ENCODE measurements around the gene DDC. TPM values are rescaled to one million over a fixed set of nuclear protein-coding genes. Genes with fewer than 3 reads are reported as not detected.

DDC gene
- total RNA-seq, 1 donor from 2014 or later, result not detected

GRCh38 chr7:50450590-50451032 lies 114.6 kb downstream of the DDC start:
- no peak for ATAC-seq

- peak; percentile 89 for ATAC-seq
These were observed 115.2 kb downstream of the DDC start, which contains the start of gene FIGNL1 for GRCh38 chr7:50449881-50450589. Gene FIGNL1, minus strand, starts transcription at chr7:50450350. Its CDS starts 3,063 bp downstream, at chr7:50447287.

DNA sequence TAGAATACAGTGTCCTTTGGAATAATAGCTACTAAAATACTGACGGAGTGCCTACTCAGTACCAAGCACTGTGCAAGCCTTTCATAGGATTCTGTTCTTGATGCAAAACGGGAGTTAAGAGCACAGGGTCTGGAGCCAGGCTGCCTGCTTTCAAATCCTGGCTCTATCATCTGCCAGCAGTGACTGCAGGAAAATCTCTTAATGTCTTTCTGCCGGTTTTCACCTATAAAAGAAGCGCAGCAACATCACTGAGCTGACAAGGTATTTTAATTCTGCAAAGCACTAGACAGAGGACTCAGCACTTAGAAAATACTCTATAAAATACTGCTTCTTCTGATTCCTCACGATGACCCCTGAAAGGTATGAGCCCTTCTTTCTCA lies 115.7 kb downstream of the DDC start:
- no peak for ATAC-seq

DNA sequence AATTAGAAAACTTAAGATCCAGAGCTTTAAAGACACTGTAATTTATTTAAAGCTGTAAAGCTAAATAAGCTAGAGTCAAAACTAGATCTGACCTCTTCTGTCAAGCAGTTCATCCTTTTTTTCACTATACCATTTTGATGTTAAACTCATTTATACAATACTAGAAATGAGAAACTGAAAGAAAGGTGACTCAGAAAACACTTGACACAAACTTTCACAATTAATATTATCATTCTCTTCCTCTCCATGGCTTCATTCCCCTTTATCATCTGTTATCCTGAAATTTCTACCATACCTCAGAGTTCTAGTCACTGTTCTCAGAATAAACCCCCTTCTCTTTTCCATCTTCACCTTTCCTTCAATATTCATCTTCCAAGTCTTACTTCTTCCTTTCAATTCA lies 116.4 kb downstream of the DDC start:
- no peak for ATAC-seq

DNA sequence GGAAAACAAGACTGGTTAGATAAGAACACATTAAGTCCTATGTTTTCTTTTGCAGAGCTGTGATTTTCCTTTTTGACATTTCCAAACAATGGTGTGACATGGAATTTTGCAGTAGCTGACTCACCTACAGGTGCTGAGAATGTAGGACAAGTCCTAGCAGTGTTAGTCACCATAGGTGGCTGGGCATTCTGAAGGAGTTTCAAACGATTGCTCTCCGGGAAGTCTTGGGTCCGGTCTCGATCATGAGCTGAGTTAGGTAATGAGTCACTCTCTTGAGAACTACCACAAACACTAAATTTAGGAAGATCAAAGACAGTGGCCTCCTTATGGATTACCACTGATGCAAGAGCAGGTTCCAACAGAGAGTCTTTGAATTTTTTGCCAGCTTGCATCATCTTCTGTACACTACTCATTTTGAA lies 118.7 kb downstream of the DDC start:
- peak; percentile 97 for ATAC-seq

DNA sequence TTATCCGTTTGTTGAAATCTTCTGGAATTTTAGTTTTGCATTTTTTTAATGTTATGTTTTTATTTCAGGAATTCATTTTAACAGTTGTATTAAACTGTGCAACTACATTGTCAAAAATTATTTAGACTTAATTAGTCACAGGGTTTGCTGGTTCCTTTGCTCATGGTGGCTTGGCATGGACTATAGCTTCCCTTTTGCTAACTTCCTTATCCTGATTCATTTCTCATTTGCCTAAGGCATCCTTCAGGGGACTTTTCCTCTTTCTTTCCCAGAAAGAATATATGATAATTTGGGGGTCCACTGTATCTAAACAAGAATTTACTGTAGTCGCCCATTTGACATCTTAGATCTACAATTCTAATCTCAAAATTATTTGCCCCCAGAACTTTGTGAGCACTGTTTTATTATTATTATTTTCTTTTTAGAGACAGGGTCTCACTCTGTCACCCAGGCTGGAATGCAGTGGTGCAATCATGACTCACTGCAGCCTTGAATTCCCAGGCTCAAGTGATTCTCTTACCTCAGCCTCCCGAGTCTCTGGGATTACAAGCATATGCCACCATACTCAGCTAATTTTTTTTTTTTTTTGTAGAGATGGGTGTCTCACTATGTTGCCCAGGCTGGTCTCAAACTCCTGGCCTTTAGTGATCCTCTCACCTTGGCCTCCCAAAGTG lies 128.9 kb downstream of the DDC start:
- ATAC-seq, result peak; percentile 57

- no peak for ATAC-seq
These were observed 133.4 kb downstream of the DDC start for GRCh38 chr7:50431722-50432305.

DNA sequence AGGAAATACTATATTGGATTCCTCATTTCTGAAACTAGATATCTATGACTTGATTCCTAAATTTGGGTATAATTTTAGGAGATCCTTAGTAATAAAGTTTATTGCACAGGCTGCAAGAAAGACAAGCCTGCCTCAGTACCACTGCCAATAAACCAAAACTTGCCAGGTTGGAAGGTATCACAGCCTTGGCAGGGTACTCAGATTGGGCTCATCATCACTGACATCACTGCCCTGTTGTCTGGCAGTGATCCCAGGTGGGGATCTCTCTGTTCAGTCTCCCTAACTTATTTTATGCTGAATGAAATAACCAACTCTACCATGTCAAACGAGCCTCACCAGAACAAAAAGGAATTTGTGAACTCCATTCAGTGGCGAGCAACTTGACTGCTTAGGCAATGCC lies 133.9 kb downstream of the DDC start:
- no peak for ATAC-seq

DNA sequence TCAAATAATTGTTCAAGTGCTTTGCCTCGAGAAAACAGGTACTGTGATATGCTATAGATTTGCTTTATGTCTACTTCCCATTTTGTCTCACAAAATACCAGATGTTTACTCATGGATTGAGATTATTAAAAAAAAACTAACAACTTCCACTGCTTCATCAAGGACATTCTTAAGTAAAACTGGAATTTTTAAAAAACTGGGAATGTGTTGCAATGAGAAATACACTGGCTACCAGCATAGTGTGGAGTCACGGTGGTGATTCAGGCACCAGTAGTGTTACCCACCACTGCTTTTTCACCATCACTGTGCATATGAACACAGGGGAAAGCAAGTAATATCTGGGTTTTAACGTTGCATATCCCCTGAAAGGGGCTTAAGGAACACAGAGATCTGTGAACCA lies 136.3 kb downstream of the DDC start:
- no peak for ATAC-seq

- ATAC-seq, result no peak
These were observed 137.7 kb downstream of the DDC start for GRCh38 chr7:50427518-50427917.

- ATAC-seq, result no peak
These were observed 138.7 kb downstream of the DDC start for GRCh38 chr7:50426280-50427045.

GRCh38 chr7:50425318-50425717 lies 139.9 kb downstream of the DDC start:
- no peak for ATAC-seq

GRCh38 chr7:50423860-50424259 lies 141.3 kb downstream of the DDC start:
- no peak for ATAC-seq

DNA sequence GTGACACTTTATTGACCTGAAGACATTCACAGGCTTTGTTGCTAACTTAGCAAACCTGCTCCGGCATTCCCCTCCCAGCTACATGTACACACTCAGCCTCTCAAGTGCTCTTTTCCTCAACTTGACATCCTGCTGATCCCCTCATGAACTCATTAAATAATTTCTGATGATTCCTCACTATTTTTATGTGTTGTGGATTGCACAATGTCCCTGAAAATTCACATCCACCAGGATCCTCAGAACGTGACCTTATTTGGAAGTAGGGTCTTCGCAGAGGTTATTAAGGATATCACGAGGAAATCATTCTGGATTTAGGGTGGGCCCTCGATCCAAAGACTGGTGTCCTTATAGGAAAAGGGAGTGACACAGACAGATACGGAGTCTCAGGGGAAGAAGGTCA lies 142.3 kb downstream of the DDC start:
- ATAC-seq, result no peak

DNA sequence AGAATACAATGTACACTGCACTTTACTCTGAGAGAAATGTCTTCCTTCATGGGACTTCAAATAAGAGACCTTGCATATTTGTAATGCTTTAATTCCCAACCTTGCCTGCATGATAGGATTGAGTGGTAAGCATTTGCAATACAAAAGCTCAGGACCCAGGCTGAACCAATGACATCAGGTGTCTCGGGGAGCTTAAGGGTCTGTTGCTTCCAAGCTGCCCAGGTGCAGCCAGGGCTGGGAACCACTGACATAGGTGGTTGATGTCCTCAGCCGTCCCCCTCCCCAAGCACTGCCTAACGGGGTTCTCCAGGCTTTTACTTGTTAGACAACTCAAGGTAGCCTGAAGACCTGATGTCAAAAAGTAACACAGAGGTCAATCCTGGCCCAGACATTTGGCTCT lies 144.2 kb downstream of the DDC start:
- ATAC-seq, result no peak

DNA sequence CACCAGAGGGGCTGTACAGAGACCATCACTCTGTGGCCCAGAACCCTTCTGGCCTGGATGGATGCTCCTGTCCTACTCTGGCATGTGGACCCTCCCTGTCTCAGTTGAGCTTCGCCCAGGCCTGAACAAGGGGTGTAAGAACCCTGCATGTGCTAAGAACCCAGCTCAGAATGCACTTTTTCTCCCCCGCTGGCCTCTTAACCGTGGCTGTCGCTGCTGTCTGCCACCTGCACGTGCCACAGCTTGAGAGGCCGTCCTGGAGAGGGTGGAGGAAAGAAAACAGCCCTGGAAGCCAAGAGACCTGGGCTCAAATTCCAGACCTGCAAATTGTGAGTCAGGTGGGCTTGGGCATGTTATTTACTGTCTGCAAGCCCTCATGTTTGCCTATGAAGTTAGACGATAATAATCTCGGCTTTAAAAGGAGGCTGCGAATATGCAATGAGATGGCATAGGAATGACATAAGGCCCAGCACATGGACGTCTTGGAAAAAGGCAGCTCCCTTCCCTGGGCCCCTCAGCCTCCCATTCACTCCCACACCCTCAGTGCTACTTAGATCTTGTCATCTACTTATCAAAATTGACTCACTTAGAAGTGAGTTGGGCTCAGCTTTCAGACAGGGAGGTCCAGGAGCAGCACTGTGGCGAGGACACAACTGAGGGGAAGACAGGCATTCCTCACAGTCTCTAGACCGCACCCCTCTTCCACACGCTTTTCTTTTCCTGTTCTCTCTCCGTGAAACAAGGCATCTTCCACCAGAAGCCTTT lies 146.5 kb downstream of the DDC start:
- ATAC-seq, result no peak

- ATAC-seq, result peak; percentile 91
These were observed 147.1 kb downstream of the DDC start for GRCh38 chr7:50418086-50418515.

DNA sequence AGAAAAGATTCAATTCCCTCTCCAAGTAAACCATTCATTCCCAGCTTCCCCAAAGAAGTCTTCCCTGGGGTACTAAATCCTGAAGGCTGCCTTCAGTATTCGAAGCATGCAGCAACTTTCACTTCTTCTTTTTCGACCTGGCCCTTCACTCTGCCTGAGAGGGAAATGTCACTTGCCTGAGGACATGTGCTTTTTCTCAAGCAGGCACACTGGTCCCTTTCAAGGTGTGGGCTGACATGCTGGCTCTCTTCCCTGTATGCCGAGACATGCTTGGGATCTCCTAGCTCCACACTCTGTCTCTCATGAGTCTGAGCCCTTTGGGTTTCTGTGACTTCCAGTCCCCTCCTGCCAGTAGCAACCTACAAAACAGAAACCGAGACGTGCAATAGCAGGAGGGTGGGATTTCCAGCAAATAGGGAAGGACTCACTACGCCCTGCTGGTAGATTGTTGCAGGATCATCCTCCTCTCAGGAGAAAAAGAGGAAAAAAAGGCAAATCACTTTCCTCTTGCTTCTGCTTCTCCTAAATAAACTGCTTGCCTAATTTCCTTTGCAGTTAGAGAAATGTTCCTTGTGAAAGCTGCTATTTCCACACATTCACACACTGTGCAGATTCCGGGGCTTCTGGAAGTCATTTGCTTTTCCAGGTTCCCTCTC lies 148.6 kb downstream of the DDC start:
- no peak for ATAC-seq

GRCh38 chr7:50415844-50416364 lies 149.3 kb downstream of the DDC start:
- ATAC-seq, result no peak

GRCh38 chr7:50413561-50413960 lies 151.6 kb downstream of the DDC start:
- no peak for ATAC-seq

GRCh38 chr7:50412973-50413372 lies 152.2 kb downstream of the DDC start:
- ATAC-seq, result no peak
